NCI-H524 (cell line): ENCODE measurements around the gene XK.

Experiments used
- DNase-seq, 2 experiments: peaks; one replicate each; lab custom pipeline; 2025; lab: John Stamatoyannopoulos, UW

XK gene

GRCh38 chrX:37679888-37680287, 5.7 kb upstream of the XK start:
- DNase-seq: no peak

- peak; percentile 14 to 47 for DNase-seq
Measured at GRCh38 chrX:37684426-37684825, 1.2 kb upstream of the XK start.

- peak in 1 of 2 experiments; percentile 28 for DNase-seq
Measured at GRCh38 chrX:37684973-37685372, 618 bp upstream of the XK start.

- DNase-seq: no peak
Measured at GRCh38 chrX:37686369-37686995, 891 bp downstream of the XK start.

- DNase-seq: no peak
Measured at GRCh38 chrX:37686996-37687395, 1.4 kb downstream of the XK start.

- no peak for DNase-seq
Measured at GRCh38 chrX:37690119-37690518, 4.5 kb downstream of the XK start.

- no peak for DNase-seq
Measured at GRCh38 chrX:37692918-37693317, 7.3 kb downstream of the XK start.

- no peak for DNase-seq
Measured at GRCh38 chrX:37697169-37697760, 11.7 kb downstream of the XK start.

- peak; percentile 84 to 94 for DNase-seq
Measured at GRCh38 chrX:37701588-37701987, 16.0 kb downstream of the XK start.

- DNase-seq: no peak
Measured at GRCh38 chrX:37711991-37712390, 26.4 kb downstream of the XK start.

- no peak for DNase-seq
Measured at GRCh38 chrX:37712458-37712857, 26.9 kb downstream of the XK start.

GRCh38 chrX:37714479-37714878, 28.9 kb downstream of the XK start:
- no peak for DNase-seq

GRCh38 chrX:37716602-37717001, 31.0 kb downstream of the XK start:
- DNase-seq: no peak

- DNase-seq: no peak
Measured at GRCh38 chrX:37717708-37718107, 32.1 kb downstream of the XK start.

- DNase-seq: no peak
Measured at GRCh38 chrX:37722595-37722994, 37.0 kb downstream of the XK start.

- no peak for DNase-seq
Measured at GRCh38 chrX:37726346-37726745, 40.8 kb downstream of the XK start.

GRCh38 chrX:37745354-37745753, 59.8 kb downstream of the XK start:
- peak; percentile 26 to 64 for DNase-seq

GRCh38 chrX:37745835-37746217, 60.2 kb downstream of the XK start:
- no peak for DNase-seq

- no peak for DNase-seq
Measured at GRCh38 chrX:37746218-37746941, 60.8 kb downstream of the XK start.

GRCh38 chrX:37746951-37747350, 61.4 kb downstream of the XK start:
- DNase-seq: no peak

GRCh38 chrX:37752281-37752680, 66.7 kb downstream of the XK start:
- DNase-seq: no peak

GRCh38 chrX:37752936-37753335, 67.3 kb downstream of the XK start:
- no peak for DNase-seq

- no peak for DNase-seq
Measured at GRCh38 chrX:37753384-37753783, 67.8 kb downstream of the XK start.

- no peak for DNase-seq
Measured at GRCh38 chrX:37754516-37754915, 68.9 kb downstream of the XK start.
